Measurements from ENCODE around the gene MED13L. TPM values are rescaled to one million over a fixed set of nuclear protein-coding genes. Genes with fewer than 3 reads are reported as not detected.

MED13L gene
- total and polyA plus RNA-seq, 2 of the 8 experiments (the other 6 are each of a cell fraction or from before 2014, with no cell fraction given), result 15.9 to 51.7 TPM

- no peak for TF ChIP-seq POU5F1 (IDR thresholded peaks at IDR 0.05; ENCODE audit: low read depth, low read length)
- TF ChIP-seq GTF2F1 (IDR thresholded peaks at IDR 0.05; ENCODE audit: borderline replicate concordance, low read depth, low read length), result no peak
- TF ChIP-seq ATF2 (IDR thresholded peaks at IDR 0.05; ENCODE audit: low read length), result no peak
Observed at GRCh38 chr12:116122628-116123027, 154.9 kb downstream of the MED13L start (continued).
